ENCODE measurements around the gene KRT38.

KRT38 gene

GRCh38 chr17:41440531-41441033 is at the start of gene KRT38:
TSS of gene KRT38 (minus strand) at chr17:41440983. CDS start at chr17:41440921, 62 bp downstream.
- DNase-seq, result no peak

DNA sequence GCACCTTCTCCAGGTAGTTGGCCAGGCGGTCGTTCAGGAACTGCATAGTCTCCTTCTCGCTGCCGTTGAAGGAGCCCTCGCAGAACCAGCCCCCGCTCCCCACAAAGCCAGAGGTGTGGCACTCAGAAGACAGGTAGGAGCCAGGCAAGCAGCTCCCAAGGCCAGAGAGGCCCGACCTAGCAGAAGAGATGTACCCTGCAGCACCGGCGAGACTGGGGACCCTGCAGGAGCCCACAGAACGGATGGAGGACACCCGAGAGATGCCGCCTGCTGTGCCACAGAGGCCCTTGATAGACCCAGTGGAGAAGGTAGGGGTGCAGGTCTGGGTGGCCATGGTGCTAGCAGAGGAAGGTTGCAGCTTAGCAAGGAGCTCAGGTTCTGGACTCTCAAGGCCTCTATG is 48.7 kb upstream of the KRT38 start, which contains the start of gene KRT36:
TSS of gene KRT36 (minus strand) at position 380 of the 400 bp plus-strand sequence. CDS start at position 334, 46 bp downstream.
- no peak for DNase-seq

- no peak for DNase-seq
These were observed 46.2 kb upstream of the KRT38 start for GRCh38 chr17:41486809-41487530.

GRCh38 chr17:41486316-41486715 is 45.5 kb upstream of the KRT38 start:
- no peak for DNase-seq

DNA sequence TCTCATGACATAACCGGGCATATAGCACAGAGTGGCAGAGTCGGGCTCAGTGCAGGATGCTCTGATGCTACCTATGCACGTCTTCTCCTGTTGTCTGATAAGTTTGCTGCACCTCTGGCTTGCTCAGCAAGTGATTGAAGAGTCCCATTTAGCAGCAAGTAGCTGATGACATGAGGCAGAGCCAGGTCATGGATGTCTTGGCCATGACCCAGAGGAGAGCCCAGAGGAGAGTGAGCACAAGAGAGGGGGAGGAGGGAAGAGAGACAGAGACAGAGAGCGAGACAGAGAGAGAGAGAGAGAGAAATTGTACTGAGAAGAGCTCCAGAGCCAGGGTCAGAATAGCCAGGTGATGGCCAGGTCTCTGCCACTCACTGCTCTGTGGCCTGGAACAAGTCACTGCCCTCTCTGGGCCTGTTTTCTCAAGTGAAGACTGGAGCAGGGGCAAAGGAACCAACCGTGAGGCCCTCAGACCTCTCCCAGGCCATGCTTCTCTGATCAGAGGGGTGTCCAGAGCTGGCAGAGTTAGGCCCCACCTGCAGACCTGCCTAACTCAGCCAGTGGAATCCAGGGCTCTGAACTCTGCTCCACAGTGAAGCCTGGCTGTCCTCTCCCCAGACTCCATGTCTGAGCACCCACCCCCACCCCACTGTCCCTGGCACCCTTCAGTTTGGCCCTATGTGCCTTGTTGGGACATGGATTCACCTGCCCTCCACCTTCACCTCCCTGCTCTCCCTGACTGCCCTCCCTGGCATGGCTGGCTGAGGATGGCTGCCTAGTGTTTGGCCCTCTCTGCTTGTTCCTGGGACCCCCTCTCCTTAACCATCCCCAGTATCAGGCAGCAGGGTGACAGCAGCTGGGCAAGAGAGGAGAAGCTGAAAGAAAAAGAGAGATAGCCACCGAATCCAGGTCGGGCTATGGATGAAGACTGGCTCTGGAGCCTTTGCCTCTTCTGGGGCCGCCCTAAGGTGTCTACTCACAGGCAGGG is 44.4 kb upstream of the KRT38 start:
- DNase-seq, result no peak

DNA sequence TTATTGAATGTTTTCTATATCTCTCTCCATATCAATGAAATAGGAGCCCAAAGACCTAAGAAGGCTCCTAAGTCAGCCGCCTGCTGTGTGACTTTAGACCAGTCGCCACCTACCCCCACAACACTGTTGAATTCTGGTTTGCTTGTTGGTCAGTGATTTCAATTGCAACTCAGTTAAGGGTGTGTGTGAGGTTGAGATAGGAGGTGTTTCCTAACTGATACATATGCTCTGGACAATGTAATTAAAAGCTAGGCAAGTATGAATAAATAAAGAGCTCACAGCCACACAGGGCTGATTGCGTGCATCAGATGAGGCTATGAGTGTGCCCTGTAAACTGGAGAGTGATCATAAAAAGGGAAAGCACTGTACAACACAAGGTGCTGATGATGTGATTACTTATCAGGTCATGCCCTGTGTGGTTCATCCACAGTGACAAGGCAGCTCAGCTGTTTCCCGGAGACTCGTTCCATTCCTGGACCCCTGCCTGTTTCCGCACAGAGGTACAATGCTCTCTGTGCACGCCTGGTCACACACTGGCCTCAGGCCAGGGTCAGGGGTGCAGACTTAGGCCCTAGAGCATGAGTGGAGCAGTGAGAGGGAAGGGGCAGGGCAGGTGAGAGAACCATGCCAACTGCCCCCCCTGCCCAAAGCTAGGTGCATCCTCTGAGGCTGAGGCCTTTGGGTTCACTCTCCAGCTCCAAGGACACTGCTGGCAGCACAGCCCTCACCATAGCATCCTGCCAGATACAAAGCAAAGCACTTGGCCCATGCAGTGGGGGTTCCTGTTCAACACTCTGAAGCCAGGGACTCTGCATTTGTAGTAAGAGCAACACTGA is 43.4 kb upstream of the KRT38 start:
- DNase-seq, result no peak

- no peak for DNase-seq
These were observed 42.7 kb upstream of the KRT38 start for GRCh38 chr17:41483531-41483930.

DNA sequence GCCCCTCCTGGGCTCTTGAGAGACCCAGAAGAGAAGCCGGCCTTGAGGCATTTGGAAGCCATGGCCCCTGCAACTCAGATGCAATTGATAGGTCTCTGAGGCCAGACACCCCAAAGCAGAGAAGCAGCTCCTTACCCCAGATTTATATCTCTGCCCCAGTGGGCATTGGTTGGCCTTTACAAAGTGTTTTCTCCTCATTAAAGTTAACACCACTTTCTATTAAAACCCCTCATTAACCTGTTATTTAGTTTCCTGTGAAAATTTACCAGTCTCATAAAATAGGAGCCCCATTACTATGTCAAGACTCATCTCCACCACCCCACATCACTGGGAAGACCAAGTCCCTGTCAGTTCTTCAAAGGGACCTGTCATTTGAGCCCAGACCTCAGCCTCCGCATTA is 40.3 kb upstream of the KRT38 start, which contains the start of gene KRT35:
TSS of gene KRT35 (minus strand) at position 116 of the 400 bp plus-strand sequence. CDS start at position 62, 54 bp downstream.
- DNase-seq, result no peak

DNA sequence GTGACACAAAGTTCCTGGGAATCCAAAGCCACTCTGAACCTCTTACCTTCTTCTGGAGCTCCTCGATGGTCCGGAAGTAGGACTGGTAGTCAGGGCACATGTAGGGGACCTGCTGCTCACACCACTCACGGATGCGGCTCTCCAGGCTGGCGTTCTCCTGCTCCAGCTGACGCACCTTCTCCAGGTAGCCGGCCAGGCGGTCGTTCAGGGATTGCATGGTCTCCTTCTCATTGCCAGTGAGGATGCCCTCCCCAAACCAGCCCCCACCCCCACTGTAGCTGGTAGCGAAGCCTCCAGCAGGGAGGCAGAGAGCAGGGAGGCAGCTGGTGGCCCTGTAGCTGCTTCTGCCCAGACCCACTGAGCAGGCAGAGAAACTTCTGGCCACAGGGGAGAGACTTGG is 39.8 kb upstream of the KRT38 start:
- DNase-seq, result no peak

- DNase-seq, result no peak
These were observed 39.4 kb upstream of the KRT38 start for GRCh38 chr17:41480136-41480535.

GRCh38 chr17:41478237-41478636 is 37.5 kb upstream of the KRT38 start:
- no peak for DNase-seq

GRCh38 chr17:41476866-41477815 is 36.4 kb upstream of the KRT38 start:
- DNase-seq, result no peak

DNA sequence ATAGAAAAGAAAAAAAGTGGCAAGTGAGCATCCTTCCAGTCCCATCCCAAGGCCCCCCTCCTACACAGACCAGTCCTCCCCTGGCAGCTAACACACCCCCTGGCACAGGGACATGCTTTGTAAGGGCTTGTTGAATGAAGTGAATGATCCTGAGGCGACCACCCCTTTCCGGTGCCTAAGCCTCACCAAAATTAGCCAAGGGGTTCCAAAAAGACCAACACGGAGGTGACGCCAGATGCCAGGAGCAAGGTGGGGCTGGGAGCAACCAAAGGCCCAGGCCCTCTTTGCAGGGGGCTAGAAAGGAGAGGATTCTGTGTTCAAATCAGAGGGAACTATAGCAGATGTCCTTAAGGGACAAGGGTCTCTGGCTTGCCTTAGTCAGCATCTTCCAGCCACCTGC is 34.6 kb upstream of the KRT38 start:
- DNase-seq, result no peak

DNA sequence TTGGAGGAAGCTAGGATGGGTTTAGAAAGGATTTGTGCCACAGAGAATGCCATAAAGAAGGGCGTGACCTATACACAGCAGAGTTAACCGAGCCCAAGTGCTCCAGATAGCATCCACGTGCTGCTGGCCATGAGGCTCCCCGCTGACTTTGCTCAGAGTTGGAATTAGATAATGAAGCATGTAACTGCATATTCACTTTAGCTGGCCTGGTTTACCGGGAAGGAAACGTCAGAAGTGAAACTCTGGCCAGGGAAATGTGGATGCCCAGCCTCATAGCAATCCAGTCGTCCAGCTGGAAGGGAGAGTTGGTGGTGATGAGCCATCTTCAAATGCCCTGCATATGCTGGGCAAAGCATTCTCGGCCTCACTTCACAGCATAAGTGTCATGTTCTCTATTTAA is 34.1 kb upstream of the KRT38 start:
- no peak for DNase-seq

GRCh38 chr17:41468346-41468745 is 27.6 kb upstream of the KRT38 start:
- no peak for DNase-seq

DNA sequence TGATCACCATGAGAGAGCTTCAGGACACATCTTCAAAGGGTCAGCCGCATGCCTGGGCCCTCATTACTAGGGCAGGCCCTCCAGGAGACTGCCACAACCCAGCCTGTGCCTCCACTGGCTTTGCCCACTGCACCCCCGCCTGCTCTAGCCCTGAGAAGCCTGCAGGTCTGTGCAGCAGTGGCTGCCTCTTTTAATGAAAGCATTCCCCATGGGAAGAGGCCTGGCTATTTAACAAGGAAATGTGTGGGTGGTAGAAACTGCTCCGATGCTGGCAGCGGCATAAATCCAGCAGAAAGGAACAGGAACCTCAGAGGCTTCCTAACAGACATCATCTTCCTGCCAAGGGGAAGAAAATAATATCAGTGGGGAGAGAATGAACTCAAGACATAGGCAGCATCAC is 26.8 kb upstream of the KRT38 start:
- DNase-seq, result no peak

DNA sequence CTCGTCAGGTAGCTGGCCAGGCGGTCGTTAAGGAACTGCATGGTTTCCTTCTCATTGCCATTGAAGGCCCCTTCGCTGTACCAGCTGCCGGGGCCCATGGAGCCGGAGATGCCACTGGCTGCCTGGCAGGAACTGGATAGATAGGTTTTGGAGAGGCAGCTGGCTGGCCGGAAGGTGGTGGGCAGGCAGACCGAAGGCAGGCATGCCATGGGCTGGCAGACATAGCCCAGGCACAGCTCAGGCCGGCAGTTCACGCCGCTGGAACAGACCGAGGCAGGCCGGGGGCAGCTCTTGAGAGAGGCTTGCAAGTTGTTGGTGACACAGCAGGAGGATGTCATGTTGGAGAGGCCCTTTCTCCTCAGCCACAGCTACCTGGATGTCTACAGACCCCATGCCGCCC is 26.2 kb upstream of the KRT38 start, which contains the start of gene KRT32:
TSS of gene KRT32 (minus strand) at position 399 of the 400 bp plus-strand sequence. CDS start at position 338, 61 bp downstream.
- DNase-seq, result no peak

DNA sequence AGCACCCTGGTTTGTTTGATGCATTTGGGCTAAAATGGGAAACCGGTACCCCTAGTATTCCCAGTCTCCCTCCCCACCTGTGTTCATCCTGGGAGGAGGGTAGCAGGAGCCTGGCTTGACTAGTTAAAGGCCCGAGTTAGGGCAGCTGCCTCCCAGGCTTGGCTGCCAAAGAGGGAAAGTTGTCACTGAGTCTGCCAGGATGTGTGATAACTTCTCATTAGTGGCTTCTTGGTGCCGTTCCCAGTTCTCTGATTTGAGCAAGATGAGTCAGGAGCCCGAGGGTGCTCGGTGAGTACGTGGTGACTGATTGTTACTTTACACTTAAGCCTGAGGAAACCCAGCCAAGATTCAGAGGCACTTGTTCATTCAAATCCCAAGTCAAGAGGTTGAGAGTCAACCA is 23.9 kb upstream of the KRT38 start:
- no peak for DNase-seq

- no peak for DNase-seq
These were observed 23.4 kb upstream of the KRT38 start for GRCh38 chr17:41464173-41464572.

DNA sequence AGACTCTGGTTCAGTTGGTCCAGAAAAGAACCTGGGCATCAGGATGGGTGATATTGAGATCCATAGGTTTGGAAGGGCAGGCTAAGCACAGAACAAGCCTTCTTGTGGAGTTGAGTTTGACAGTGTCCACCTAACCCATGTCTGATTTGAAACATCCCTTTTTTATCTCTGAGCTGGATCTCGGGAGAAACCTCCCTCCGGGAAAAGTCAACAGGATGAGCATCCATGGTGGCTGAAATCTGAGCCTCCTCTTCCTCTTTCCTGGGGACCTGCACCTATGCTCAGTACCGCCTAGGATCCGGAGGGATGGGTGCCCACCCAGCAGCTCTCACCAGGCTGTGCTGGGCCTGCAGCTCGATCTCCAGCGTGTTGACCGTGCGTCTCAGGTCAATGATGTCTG is 23.0 kb upstream of the KRT38 start:
- no peak for DNase-seq

DNA sequence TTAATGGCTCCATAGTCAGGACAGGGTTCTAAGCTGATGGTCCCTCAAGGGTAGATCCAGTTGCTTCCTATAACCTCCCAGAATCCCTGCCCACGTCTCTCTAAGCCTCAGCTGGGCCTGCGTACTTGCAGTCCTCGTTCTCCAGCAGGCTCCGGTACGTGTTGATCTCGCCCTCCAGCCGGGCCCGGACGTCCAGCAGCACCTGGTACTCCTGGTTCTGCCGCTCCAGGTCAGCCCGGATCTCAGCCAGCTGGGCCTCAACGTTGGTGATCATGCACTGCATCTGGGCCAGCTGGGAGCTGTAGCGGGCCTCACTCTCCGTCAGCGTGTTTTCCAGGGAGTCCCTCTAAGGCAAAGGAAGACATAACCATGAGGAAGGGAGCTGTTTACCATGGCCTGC is 21.9 kb upstream of the KRT38 start:
- DNase-seq, result no peak

Measured in right forelimb (tissue), 1 donor.